RCC 7860 (cell line): Measurements from ENCODE around the gene WDR11.
"Not testable (repeated sequence)": the region's sequence is repeated elsewhere in the genome, so short reads cannot be mapped to it uniquely, and the experiment has no call there.

Experiments
- DNase-seq: peaks from one replicate; pipeline ENCODE4 v3.0.0-alpha.2; 2015; ENCODE audit warnings: low spot score
- FAIRE-seq: peaks from 2 replicates; lab custom pipeline; 2012; peaks lifted over from hg19 to GRCh38; lab: Jason Lieb, UNC

Gene WDR11

DNA sequence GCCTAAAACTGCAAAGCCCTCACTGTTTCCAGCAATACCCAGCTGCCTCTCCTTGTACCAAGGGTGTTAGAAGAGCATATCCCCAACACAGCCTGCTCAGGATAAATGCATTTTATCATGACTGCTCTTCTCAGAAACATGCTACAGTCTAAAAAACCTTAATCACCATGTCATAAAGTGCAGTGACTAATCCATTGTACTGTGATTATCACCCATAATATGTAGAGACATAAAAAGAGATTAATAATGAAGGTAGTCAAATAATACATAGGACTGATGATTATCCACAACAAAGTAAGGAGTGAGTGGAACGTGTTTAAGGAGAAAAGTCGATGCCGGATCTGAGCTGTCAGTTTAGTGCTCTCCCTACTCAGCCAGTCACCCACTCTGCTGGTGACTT lies 12.2 kb upstream of the WDR11 start:
- FAIRE-seq (no peak), DNase-seq (no peak)

- DNase-seq (no peak), FAIRE-seq (no peak)
Measured at GRCh38 chr10:120841522-120842189, 9.5 kb upstream of the WDR11 start.

GRCh38 chr10:120854388-120854787 lies 3.2 kb downstream of the WDR11 start:
- FAIRE-seq, result no peak
- no peak for DNase-seq

DNA sequence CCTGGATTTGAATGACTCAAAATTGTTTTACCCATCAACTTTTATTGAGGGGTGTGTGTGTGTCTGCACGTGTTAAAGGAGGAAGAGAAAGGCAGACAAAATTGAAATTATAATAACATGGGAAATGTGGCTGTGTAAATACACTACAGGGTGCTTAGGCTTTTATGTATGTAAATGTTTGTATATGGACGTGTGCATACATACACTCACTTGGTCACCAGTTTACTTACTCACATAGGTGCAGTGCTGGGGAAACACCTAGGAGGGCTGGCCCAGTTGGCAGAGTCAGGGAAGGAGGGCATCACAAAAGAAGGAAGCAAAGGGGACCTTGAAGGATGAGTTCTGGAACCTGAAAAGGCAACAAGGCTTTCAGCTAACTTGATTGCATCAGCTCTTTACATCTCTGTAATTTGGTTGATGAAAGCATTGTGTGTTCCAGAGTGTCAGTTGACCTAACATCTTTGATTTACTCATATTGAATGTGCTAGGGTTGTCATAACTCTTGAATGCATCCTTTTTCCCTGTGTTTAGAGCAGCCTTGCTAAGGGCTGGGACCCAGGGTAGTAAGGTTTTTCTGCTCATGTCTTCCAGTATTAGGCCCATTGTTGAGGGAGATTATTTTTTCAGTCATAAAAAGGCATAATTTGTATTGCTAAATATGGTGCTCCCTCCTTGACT lies 10.2 kb downstream of the WDR11 start:
- DNase-seq (no peak), FAIRE-seq (no peak)

GRCh38 chr10:120873741-120874140 lies 22.6 kb downstream of the WDR11 start:
- DNase-seq, result no peak
- FAIRE-seq, result no peak

DNA sequence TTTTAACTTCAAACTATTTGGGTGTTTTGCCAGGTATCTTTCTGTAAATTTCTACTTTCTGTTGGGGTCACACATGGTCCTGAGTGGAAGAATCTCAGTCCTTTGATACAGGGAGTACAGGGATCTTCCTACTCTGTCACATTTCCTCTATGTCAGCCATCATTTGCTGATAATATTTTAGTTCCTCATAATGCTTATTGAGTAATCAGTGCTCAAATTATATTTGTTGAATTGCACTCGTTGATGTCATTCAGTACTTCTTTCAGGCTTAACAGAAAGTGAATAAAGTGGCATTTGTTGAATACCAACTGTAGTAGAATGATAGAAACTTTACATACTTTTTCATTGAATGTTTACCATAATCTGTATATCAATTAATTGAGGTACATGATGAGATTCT lies 31.9 kb downstream of the WDR11 start:
- DNase-seq (no peak), FAIRE-seq (no peak)

DNA sequence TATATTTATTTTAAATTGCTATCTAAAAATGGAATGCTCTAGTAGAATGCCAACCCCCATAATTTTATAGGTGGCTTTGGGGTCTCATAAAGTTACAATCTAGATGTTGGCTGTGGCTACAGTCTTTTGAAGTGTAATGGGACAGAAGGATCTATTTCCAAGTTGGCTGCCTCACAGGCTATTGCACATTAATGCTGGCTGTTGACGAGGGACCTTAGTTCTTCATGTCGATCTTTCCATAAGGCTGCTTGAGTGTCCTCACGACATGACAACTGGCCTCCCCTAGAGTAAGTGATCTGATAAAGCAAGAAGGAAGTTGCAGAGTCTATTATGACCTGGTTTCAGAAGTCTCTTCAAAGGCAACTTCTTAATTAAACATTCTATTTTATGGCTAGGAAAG lies 36.3 kb downstream of the WDR11 start:
- DNase-seq, result no peak
- FAIRE-seq, result no peak

GRCh38 chr10:120891365-120891764 lies 40.2 kb downstream of the WDR11 start:
- DNase-seq (no peak), FAIRE-seq (no peak)

GRCh38 chr10:120894556-120894955 lies 43.4 kb downstream of the WDR11 start:
- FAIRE-seq (no peak), DNase-seq (no peak)

DNA sequence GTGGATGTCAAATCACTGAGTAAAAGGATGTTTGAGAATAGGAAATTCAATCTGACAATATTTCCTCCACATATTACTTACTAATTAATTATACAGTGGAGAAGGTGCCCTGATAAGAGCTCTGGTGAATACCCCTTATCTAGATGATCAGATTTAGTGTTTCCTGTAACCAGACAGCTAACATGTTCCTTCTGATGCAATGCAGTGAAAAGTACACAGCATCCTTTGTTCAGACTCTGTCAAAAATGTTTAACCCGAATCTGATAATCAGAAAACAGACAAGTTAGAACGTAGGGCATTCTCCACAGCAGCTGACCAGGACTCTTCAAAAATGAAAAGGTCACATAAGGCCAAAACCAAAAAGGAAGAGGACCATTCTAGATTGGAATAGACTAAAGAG lies 46.2 kb downstream of the WDR11 start:
- DNase-seq (no peak), FAIRE-seq (no peak)

DNA sequence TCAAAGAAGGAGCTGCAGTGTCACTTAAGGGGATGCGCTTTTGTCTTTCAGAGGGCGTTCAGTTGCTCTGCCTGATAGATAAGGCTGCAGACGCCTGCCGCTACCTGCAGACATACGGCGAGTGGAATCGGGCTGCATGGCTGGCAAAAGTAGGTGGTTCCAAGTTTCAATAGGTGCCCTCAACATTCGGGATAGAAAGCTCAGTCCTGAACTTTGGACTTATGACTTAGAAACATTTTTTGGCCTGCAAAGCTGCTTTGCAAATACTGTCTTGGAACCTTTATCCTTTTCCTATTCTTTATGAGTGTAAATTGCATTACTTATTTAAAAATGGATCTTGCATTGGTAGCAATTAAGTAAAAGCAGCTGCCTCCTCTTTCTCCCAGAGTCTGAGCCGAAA lies 54.1 kb downstream of the WDR11 start:
- FAIRE-seq, result no peak
- DNase-seq, result no peak

DNA sequence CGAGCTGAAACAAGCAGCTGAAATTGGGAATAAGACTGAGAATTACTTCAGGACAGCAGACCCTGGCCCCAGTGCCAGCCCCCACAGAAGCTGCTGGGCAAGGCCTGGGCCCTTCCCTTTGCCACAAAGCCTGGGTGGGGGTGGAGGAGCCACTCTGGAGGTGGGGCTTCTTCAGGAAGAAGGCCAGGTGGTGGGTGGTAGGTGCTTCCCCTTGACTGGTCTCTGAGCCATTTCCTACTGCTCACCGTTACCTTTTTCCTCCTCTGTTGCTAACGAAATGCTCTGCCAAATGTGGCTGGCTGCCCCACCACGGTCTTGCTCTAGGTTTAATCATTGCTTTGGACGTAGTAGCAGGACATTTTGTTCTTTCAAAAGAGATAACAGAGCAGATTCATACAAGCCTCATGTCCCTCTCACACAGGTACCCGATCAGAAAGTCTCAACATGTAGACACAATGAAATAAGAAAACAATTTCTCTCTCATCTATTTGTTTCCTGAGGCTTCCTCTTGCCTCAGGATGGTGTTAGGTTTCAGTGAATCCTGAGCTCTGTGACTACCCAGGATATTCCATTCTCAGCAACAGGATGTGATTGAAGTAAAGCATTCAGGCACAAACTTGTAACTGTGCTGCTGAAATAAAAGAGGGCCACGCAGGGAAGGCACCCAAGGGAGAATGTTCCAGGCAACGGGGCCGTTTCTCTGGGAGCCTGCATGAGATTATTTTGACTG lies 66.5 kb downstream of the WDR11 start:
- DNase-seq (no peak), FAIRE-seq (no peak)

DNA sequence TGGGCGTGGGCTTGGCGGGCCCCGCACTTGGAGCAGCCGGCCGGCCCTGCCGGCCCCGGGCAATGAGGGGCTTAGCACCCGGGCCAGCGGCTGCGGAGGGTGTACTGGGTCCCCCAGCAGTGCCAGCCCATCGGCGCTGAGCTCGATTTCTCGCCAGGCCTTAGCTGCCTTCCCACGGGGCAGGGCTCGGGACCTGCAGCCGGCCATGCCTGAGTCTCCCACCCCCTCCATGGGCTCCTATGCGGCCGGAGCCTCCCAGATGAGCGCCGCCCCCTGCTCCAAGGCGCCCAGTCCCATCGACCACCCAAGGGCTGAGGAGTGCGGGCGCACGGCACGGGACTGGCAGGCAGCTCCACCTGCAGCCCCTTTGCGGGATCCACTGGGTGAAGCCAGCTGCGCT lies 72.7 kb downstream of the WDR11 start:
- not testable (repeated sequence) for FAIRE-seq, DNase-seq

- no peak for FAIRE-seq
Measured at GRCh38 chr10:120926611-120927010, 75.4 kb downstream of the WDR11 start.

DNA sequence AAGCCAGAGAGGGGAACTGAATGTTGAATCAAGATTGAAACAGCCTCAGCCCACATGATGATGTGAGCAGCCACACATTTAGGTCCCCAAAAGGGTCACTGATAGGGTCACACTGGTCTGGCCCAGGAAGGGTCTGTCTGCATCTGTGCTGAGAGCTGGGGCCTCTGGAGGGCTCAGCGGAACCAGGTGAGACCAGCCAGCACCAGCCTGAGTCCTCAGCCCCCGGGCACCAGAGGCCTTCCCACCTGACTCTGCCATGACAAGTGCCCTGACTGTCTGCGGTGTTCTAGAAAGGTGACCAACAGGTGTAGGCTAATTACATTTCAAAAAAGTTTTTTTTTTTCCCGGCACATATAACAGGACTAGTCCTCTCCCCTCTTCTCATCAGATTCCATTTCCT lies 76.2 kb downstream of the WDR11 start:
- no peak for FAIRE-seq
- no peak for DNase-seq

More at GRCh38 chr10:120926611-120927010, 75.4 kb downstream of the WDR11 start:
- no peak for DNase-seq

DNA sequence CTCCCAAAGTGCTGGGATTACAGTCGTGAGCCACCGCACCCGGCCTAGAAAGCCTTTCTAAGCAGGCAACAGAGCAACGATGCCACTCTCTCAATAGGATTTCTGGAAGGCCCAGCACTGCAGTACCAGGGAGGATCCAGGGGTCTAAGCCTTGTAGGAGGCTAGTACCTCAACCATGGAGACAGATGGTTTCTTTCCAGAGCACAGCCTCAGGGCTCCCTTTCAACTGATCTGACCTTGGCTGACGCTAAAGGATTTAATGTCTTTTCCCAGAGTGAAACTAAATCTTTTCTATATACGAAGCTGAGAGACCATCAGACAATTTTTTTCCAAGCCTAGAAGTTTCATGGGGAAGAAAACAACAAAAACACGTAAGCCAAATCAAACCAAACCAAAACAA lies 78.0 kb downstream of the WDR11 start:
- FAIRE-seq (no peak), DNase-seq (no peak)

- FAIRE-seq, result no peak
- DNase-seq, result no peak
Measured at GRCh38 chr10:120931423-120931822, 80.3 kb downstream of the WDR11 start.

DNA sequence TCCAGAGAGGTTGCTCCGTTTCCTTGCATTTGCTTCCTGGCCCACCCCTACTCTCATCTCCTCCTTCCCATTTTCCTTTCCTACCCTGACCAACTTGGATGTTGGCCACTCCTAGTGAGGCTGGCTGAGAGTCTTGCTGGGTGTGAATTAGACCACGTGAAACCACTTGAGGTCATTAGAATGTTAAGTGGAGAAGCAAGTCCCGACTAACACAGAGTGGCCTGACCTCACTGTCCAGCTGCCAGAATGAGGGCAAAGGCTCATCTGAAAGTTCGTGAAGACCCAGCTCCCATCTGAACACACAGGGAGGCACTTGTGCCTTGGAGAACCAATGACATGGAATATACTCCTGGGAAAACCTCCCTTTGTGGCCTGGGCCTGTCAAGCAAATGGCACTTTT lies 80.8 kb downstream of the WDR11 start:
- DNase-seq (no peak), FAIRE-seq (no peak)

- no peak for DNase-seq
- no peak for FAIRE-seq
Measured at GRCh38 chr10:120938822-120939221, 87.7 kb downstream of the WDR11 start.

DNA sequence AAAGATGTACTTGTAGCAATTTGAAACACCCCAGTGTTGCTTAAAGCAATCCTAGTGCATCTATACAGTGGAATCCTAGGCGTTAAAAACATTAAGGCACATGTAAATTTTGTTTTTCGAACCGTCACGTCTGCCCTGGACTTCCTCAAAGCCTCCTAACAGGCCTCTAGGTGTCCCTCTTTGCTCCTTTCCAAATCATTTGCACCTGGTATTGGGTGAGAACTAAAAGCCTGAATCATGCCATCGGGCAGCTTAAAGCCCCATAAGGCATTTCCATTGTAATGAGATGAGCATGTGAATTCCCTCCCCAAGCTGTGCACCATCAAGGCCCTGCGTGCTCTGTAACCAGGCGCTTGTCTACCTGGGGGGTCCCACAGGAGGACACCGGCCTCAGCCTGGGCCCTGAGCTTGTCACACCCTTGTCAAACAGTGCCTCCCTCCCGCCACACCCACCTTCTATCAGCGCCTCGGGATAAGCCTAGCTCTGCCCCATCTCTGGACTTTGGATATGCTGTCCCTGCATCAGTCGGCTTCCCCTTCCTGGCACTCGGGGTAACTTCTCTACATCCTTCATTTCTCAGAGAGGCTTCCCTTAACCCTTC lies 89.2 kb downstream of the WDR11 start:
- FAIRE-seq (no peak), DNase-seq (no peak)

DNA sequence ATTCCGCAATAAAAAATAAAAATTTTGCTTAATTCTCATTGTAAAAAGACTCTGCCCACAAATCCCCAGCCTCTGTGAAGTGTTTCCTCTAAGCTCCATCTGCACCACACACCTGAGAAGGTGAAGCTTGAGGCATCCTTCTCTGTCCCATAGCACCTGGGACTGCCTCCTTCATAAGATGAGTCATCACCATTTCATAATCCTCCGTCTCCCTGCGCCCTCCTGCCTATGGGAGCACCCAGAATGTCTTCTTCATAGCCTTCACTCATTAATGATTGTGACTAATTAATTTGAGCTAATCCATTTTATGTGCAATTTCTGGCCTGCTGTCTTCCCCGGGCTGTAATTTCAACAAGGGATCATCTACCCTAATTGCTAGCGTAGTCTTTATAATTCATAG lies 90.3 kb downstream of the WDR11 start:
- FAIRE-seq (no peak), DNase-seq (no peak)
